GM12878 (cell line): ENCODE measurements around the gene PTK7. TPM values are rescaled to one million over a fixed set of nuclear protein-coding genes. Genes with fewer than 3 reads are reported as not detected.

Source experiments
- ATAC-seq: fragments of 200-7000 bp; cut with Tn5 transposase; 3 replicates; pipeline ENCODE4 v1.9.1; 2020; ENCODE audit warnings: mild to moderate bottlenecking, moderate library complexity
- BruUV-seq: library from RNA; stranded (reverse); fragments of 400-500 nt; replicated peaks from 2 replicates; lab custom pipeline; 2021; lab: Mats Ljungman, UMichigan
- CTCF ChIA-PET: fragments of 300-600 bp; sonication (Branson Sonifier 250); formaldehyde crosslinking; extraction: SDS; loops from one replicate; lab custom pipeline; 2021; ENCODE audit warnings: inconsistent platforms; lab: Yijun Ruan, JAX
- POLR2A ChIA-PET: fragments of 350-600 bp; formaldehyde crosslinking; extraction: SDS; loops from one replicate; lab custom pipeline; 2021; ENCODE audit warnings: inconsistent platforms; lab: Charles Lee
- RAD21 ChIA-PET: fragments of 300-600 bp; sonication (Branson Sonifier 250); formaldehyde crosslinking; loops from one replicate; lab custom pipeline; 2023; ENCODE audit warnings: antibody characterized with exemption; ENCODE audit not compliant: unreplicated experiment; lab: Charles Lee
- SMC1A ChIA-PET: fragments of 300-600 bp; sonication (Branson Sonifier 250); formaldehyde crosslinking; loops from one replicate; lab custom pipeline; 2023; ENCODE audit not compliant: unreplicated experiment, uncharacterized antibody; lab: Charles Lee
- DNase-seq: peaks from one replicate; pipeline ENCODE4 v3.0.0-alpha.2; 2011; ENCODE audit warnings: low read depth, low spot score
- FAIRE-seq: peaks from 3 replicates; lab custom pipeline; 2011; peaks lifted over from hg19 to GRCh38; lab: Jason Lieb, UNC
- H2AFZ ChIP-seq: 2 replicates; pipeline ENCODE4 v1.6.0; 2011; ENCODE audit warnings: low read depth, low read length, control low read depth; ENCODE audit not compliant: control insufficient read depth
- H3K27ac ChIP-seq: 2 replicates; pipeline ENCODE4 v1.5.1; 2011; ENCODE audit warnings: control low read depth; ENCODE audit not compliant: control insufficient read depth, insufficient read depth
- H3K27me3 ChIP-seq, 2 experiments: replicated peaks in 1 of 2; 2 replicates each; pipeline versions ENCODE4 v1.6.0 to v1.6.1; 2011; ENCODE audit warnings: low read length in 1 of 2; ENCODE audit not compliant: control insufficient read depth in 2 of 2, insufficient read depth in 2 of 2
- H3K36me3 ChIP-seq, 2 experiments: 2 replicates each; pipeline ENCODE4 v1.5.1; 2011; ENCODE audit warnings: low read length in 1 of 2; ENCODE audit not compliant: control insufficient read depth in 2 of 2, insufficient read depth in 2 of 2
- H3K4me1 ChIP-seq: 2 replicates; pipeline ENCODE4 v1.6.1; 2011; ENCODE audit warnings: mild to moderate bottlenecking, low read length, moderate library complexity, mixed read lengths; ENCODE audit not compliant: control insufficient read depth, insufficient read depth
- H3K4me2 ChIP-seq: 2 replicates; pipeline ENCODE4 v1.6.0; 2011; ENCODE audit warnings: control low read depth; ENCODE audit not compliant: control insufficient read depth, insufficient read depth
- H3K4me3 ChIP-seq: fragments of 200-600 bp; sonication (generic); 2 replicates; pipeline ENCODE4 v1.5.1; 2016
- H3K79me2 ChIP-seq: 2 replicates; pipeline ENCODE4 v1.6.0; 2011; ENCODE audit warnings: low read length; ENCODE audit not compliant: control insufficient read depth, insufficient read depth
- H3K9ac ChIP-seq: 2 replicates; pipeline ENCODE4 v1.8.0; 2011; ENCODE audit warnings: low read length, control low read depth, mixed read lengths; ENCODE audit not compliant: control insufficient read depth, insufficient read depth
- H3K9me3 ChIP-seq: replicated peaks from 3 replicates; pipeline ENCODE4 v1.5.1; 2011; ENCODE audit warnings: mild to moderate bottlenecking, low read length; ENCODE audit not compliant: control insufficient read depth, insufficient read depth
- H4K20me1 ChIP-seq: 2 replicates; pipeline ENCODE4 v1.6.0; 2011; ENCODE audit not compliant: control insufficient read depth, insufficient read depth
- BACH1 ChIP-seq: fragments of 450-650 bp; IDR thresholded peaks from 2 replicates; pipeline ENCODE4 v1.6.1; 2017; ENCODE audit warnings: mild to moderate bottlenecking, borderline replicate concordance
- ETV6 ChIP-seq, 2 experiments: fragments of 450-650 bp in 1 of 2; IDR thresholded peaks in 1 of 2; conservative IDR thresholded peaks in 1 of 2; 2 replicates each; pipeline ENCODE4 v1.6.1; 2014; ENCODE audit warnings: antibody characterized with exemption in 1 of 2, borderline replicate concordance in 1 of 2, low read depth in 1 of 2, mild to moderate bottlenecking in 1 of 2, moderate library complexity in 1 of 2
- HCFC1 ChIP-seq: fragments of 150-350 bp; IDR thresholded peaks from 2 replicates; pipeline ENCODE4 v1.6.1; 2014; ENCODE audit warnings: low read length
- JUND ChIP-seq: IDR thresholded peaks from 2 replicates; pipeline ENCODE4 v1.6.1; 2012; ENCODE audit warnings: low read depth, mild to moderate bottlenecking, low read length, improper control_type of control experiment, moderate library complexity
- MEF2B ChIP-seq: fragments of 450-650 bp; IDR thresholded peaks from 2 replicates; pipeline ENCODE4 v1.6.1; 2018; ENCODE audit warnings: mild to moderate bottlenecking, moderate library complexity; ENCODE audit not compliant: partially characterized antibody, poor library complexity, severe bottlenecking
- MLLT1 ChIP-seq: fragments of 450-650 bp; IDR thresholded peaks from 2 replicates; pipeline ENCODE4 v1.6.1; 2016; ENCODE audit warnings: mild to moderate bottlenecking
- MXI1 ChIP-seq: fragments of 150-350 bp; IDR thresholded peaks from 2 replicates; pipeline ENCODE4 v1.6.1; 2011; ENCODE audit warnings: low read depth, mild to moderate bottlenecking, inconsistent platforms, low read length, improper control_type of control experiment
- NR2C1 ChIP-seq: fragments of 450-650 bp; IDR thresholded peaks from 2 replicates; pipeline ENCODE4 v1.6.1; 2017; ENCODE audit warnings: antibody characterized with exemption, mild to moderate bottlenecking, moderate library complexity
- RBBP5 ChIP-seq: fragments of 200-600 bp; sonication (generic); conservative IDR thresholded peaks from 2 replicates; pipeline ENCODE4 v1.6.1; 2016
- SMAD5 ChIP-seq: IDR thresholded peaks from 2 replicates; pipeline ENCODE4 v1.6.1; 2016; ENCODE audit warnings: antibody characterized with exemption, low read depth
- STAT1 ChIP-seq: fragments of 450-650 bp; conservative IDR thresholded peaks from 2 replicates; pipeline ENCODE4 v1.6.1; 2014; ENCODE audit warnings: antibody characterized with exemption, mild to moderate bottlenecking
- TBL1XR1 ChIP-seq: IDR thresholded peaks from 2 replicates; pipeline ENCODE4 v1.6.1; 2012; ENCODE audit warnings: low read depth, low read length, improper control_type of control experiment
- TCF12 ChIP-seq: IDR thresholded peaks from 2 replicates; pipeline ENCODE4 v1.6.1; 2011; ENCODE audit warnings: low read depth, mild to moderate bottlenecking, low read length
- USF1 ChIP-seq: IDR thresholded peaks from 2 replicates; pipeline ENCODE4 v1.6.1; 2011; ENCODE audit warnings: borderline replicate concordance, low read depth, mild to moderate bottlenecking, moderate library complexity, mixed read lengths, low read length; ENCODE audit not compliant: insufficient read depth; ENCODE audit errors: extremely low read length
- ZZZ3 ChIP-seq: IDR thresholded peaks from 2 replicates; pipeline ENCODE4 v1.6.1; 2011; ENCODE audit warnings: low read depth; ENCODE audit not compliant: control insufficient read depth, insufficient read length
- WGBS: methylation state at CpG from one replicate; pipeline ENCODE4 v1.1.6; 2016; ENCODE audit warnings: low lambda C conversion rate; ENCODE audit not compliant: insufficient replicate concordance, insufficient coverage; ENCODE audit errors: missing lambda C conversion rate; 5-methylcytosine and 5-hydroxymethylcytosine counted together
- in situ Hi-C: fragments of 300-500 bp; cut with MboI; formaldehyde crosslinking; loops from 9 replicates; pipeline ENCODE4 v1.14.3; 2018; ENCODE audit warnings: mixed read lengths
- intact Hi-C: fragments of 100-400 bp; cut with micrococcal nuclease; formaldehyde crosslinking; loops from one replicate; pipeline ENCODE4 v1.14.2; 2022; ENCODE audit not compliant: unreplicated experiment
- polyA plus RNA-seq, 11 experiments: library from polyadenylated mRNA; depleted of rRNA in 4 of 11; unstranded in 6 of 11; stranded (reverse) in 5 of 11; fragments of >200 nt; fragmentation: Nextera tagmentation in 4 of 11; fragmentation: Illumina TruSeq in 1 of 11; extraction: Ambion mirVana in 4 of 11; extraction: Trizol in 1 of 11; gene quantifications; 1 replicate in 1 of 11; 2 replicates in 10 of 11; pipeline versions ENCODE4 v1.2.1 to v1.2.3, GENCODE V29; 2011 to 2016; ENCODE audit warnings: inconsistent platforms in 2 of 11, missing spikeins in 2 of 11, low read depth in 1 of 11
- total RNA-seq, 4 experiments: library from RNA; depleted of rRNA in 3 of 4; stranded (reverse); fragments of >200 nt in 3 of 4; fragmentation: Illumina TruSeq in 1 of 4; extraction: Trizol in 1 of 4; gene quantifications; 2 replicates each; pipeline versions ENCODE4 v1.2.1 to v1.2.3, GENCODE V29; 2013 to 2021

Gene PTK7
- total and polyA plus RNA-seq, 10 of the 15 experiments (the other 5 are each of a cell fraction or from before 2014, with no cell fraction given): 0.18 to 14.4 (median 3.3) TPM; not detected in 1

- intact Hi-C loops: no loop called here
- no TSS peak for BruUV-seq
- POLR2A ChIA-PET: interaction anchor here (0.6 kb wide), 1 partner anchor 21 kb away, joined by 3 read pairs; no protein-coding TSS in a partner anchor
- DNase-seq: no peak
- CTCF ChIA-PET: interaction anchor here (0.5 to 2.0 kb wide), 13 partner anchors 11 to 448 kb away, joined by 3 to 10 read pairs (median 3); partner anchors contain the start of gene MEA1
- in situ Hi-C loops: no loop called here
- no peak overlapping the region for H3K4me2 ChIP-seq
- H4K20me1 ChIP-seq: no peaks in the 10 kb centered on the region
- no peak for TF ChIP-seq RBBP5
- no peak for TF ChIP-seq TCF12
- no peak for TF ChIP-seq JUND
- no peak for TF ChIP-seq MXI1
- no peak for TF ChIP-seq SMAD5
- no peak for TF ChIP-seq MLLT1
- TF ChIP-seq NR2C1: no peak
- TF ChIP-seq ZZZ3: no peak
- TF ChIP-seq USF1: no peak
- TF ChIP-seq BACH1: no peak
- TF ChIP-seq MEF2B: no peak
- TF ChIP-seq TBL1XR1: no peak
- TF ChIP-seq HCFC1: no peak
- TF ChIP-seq ETV6 (conservative IDR thresholded peaks at IDR 0.05 in 1 of 2, IDR thresholded peaks at IDR 0.05 in 1 of 2; ENCODE audit: borderline replicate concordance in 1 of 2, low read depth in 1 of 2): no peak
- TF ChIP-seq STAT1: no peak
- no peaks in the 10 kb centered on the region; a peak in 1 of 4 replicates for H3K27me3 ChIP-seq
- no peak overlapping the region for H3K27ac ChIP-seq
- WGBS: 31% methylated on average over 8 of the region's 8 CpGs
- no peaks in the 10 kb centered on the region for H3K9me3 ChIP-seq
- no peak for ATAC-seq
- no peaks in the 10 kb centered on the region for H3K36me3 ChIP-seq
- H3K9ac ChIP-seq: no peak overlapping the region
- no peak overlapping the region for H3K4me3 ChIP-seq
- H3K79me2 ChIP-seq: no peaks in the 10 kb centered on the region
- no peak overlapping the region for H2AFZ ChIP-seq
- SMC1A ChIA-PET: interaction anchor here (1.0 to 2.0 kb wide), 6 partner anchors 50 to 247 kb away, joined by 3 to 6 read pairs (median 3); partner anchors contain the start of genes CNPY3, KLC4 and MRPL2
- no peak for FAIRE-seq
- RAD21 ChIA-PET: interaction anchor here (1.4 kb wide), 1 partner anchor 182 kb away, joined by 3 read pairs; no protein-coding TSS in a partner anchor
- H3K4me1 ChIP-seq: no peaks in the 10 kb centered on the region
Measured at GRCh38 chr6:43146709-43147688, 70.9 kb downstream of the PTK7 start.
